Trophoblast cell (in vitro differentiated cells and primary cell): Measurements from ENCODE around the gene HPS6. TPM values are rescaled to one million over a fixed set of nuclear protein-coding genes. Genes with fewer than 3 reads are reported as not detected.

Experiments used
- DNase-seq, 2 donors: peaks; one replicate each; pipeline ENCODE4 v3.0.0-alpha.2; 2016
- H2AFZ ChIP-seq: 2 replicates; pipeline ENCODE4 v1.6.1; 2013; ENCODE audit warnings: low read length, moderate library complexity, mild to moderate bottlenecking; ENCODE audit not compliant: insufficient read depth, poor library complexity
- H2AK5ac ChIP-seq: 2 replicates; pipeline ENCODE4 v1.6.1; 2013; ENCODE audit warnings: mild to moderate bottlenecking, low read length
- H2BK120ac ChIP-seq: 2 replicates; pipeline ENCODE4 v1.6.1; 2013; ENCODE audit warnings: low read length, mild to moderate bottlenecking, moderate library complexity; ENCODE audit not compliant: insufficient read depth, poor library complexity
- H2BK12ac ChIP-seq: 2 replicates; pipeline ENCODE4 v1.6.1; 2013; ENCODE audit warnings: mild to moderate bottlenecking, low read length, moderate library complexity
- H2BK5ac ChIP-seq: 2 replicates; pipeline ENCODE4 v1.6.1; 2013; ENCODE audit warnings: low read length, low read depth, moderate library complexity, mild to moderate bottlenecking; ENCODE audit not compliant: poor library complexity
- H3K14ac ChIP-seq: 2 replicates; pipeline ENCODE4 v1.6.1; 2013; ENCODE audit warnings: mild to moderate bottlenecking, low read length
- H3K18ac ChIP-seq: 2 replicates; pipeline ENCODE4 v1.6.1; 2013; ENCODE audit warnings: mild to moderate bottlenecking, low read length
- H3K23ac ChIP-seq: 2 replicates; pipeline ENCODE4 v1.6.1; 2013; ENCODE audit warnings: low read length
- H3K27ac ChIP-seq: 2 replicates; pipeline ENCODE4 v1.5.1; 2013; ENCODE audit warnings: low read depth, mild to moderate bottlenecking, inconsistent platforms, low read length, moderate library complexity
- H3K27me3 ChIP-seq: 2 replicates; pipeline ENCODE4 v1.6.1; 2013; ENCODE audit warnings: inconsistent platforms, mild to moderate bottlenecking, low read length, moderate library complexity; ENCODE audit not compliant: insufficient read depth
- H3K36me3 ChIP-seq, 2 experiments: 1 replicate in 1 of 2; 2 replicates in 1 of 2; pipeline ENCODE4 v1.6.1; 2013; ENCODE audit warnings: low read length in 2 of 2, mild to moderate bottlenecking in 2 of 2, moderate library complexity in 1 of 2; ENCODE audit not compliant: insufficient read depth in 2 of 2, control insufficient read depth in 1 of 2
- H3K4ac ChIP-seq: 2 replicates; pipeline ENCODE4 v1.6.1; 2013; ENCODE audit warnings: low read depth, mild to moderate bottlenecking, low read length, moderate library complexity
- H3K4me1 ChIP-seq, 2 experiments: 1 replicate in 1 of 2; 2 replicates in 1 of 2; pipeline ENCODE4 v1.6.1; 2013; ENCODE audit warnings: low read length in 2 of 2, mild to moderate bottlenecking in 2 of 2, moderate library complexity in 1 of 2; ENCODE audit not compliant: insufficient read depth in 2 of 2, control insufficient read depth in 1 of 2
- H3K4me2 ChIP-seq: 2 replicates; pipeline ENCODE4 v1.6.1; 2013; ENCODE audit warnings: inconsistent platforms, mild to moderate bottlenecking, low read length, moderate library complexity
- H3K4me3 ChIP-seq: 2 replicates; pipeline ENCODE4 v1.5.1; 2013; ENCODE audit warnings: mild to moderate bottlenecking, low read depth, low read length, inconsistent platforms
- H3K79me1 ChIP-seq: one replicate; pipeline ENCODE4 v1.6.1; 2013; ENCODE audit warnings: low read length
- H3K79me2 ChIP-seq: 2 replicates; pipeline ENCODE4 v1.6.1; 2013; ENCODE audit warnings: low read length, mild to moderate bottlenecking; ENCODE audit not compliant: control insufficient read depth, insufficient read depth, poor library complexity
- H3K9ac ChIP-seq: 2 replicates; pipeline ENCODE4 v1.6.1; 2013; ENCODE audit warnings: mild to moderate bottlenecking, low read length
- H3K9me3 ChIP-seq: 2 replicates; pipeline ENCODE4 v1.6.1; 2013; ENCODE audit warnings: low read depth, mild to moderate bottlenecking, control low read depth, inconsistent platforms, low read length; ENCODE audit not compliant: insufficient read depth
- H4K12ac ChIP-seq: 2 replicates; pipeline ENCODE4 v1.6.1; 2013; ENCODE audit warnings: low read depth, mild to moderate bottlenecking, low read length, moderate library complexity
- H4K8ac ChIP-seq: 2 replicates; pipeline ENCODE4 v1.6.1; 2013; ENCODE audit warnings: low read depth, mild to moderate bottlenecking, low read length, moderate library complexity
- H4K91ac ChIP-seq: one replicate; pipeline ENCODE4 v1.6.1; 2013; ENCODE audit warnings: low read depth, mild to moderate bottlenecking, low read length, moderate library complexity
- WGBS: extraction: QIAGEN DNeasy Blood & Tissue Kit; methylation state at CpG from one replicate; pipeline ENCODE4 v1.1.7; 2013; ENCODE audit warnings: missing lambda C conversion rate; ENCODE audit not compliant: insufficient read length, insufficient coverage; ENCODE audit errors: extremely low coverage; 5-methylcytosine and 5-hydroxymethylcytosine counted together
- polyA plus RNA-seq: library from polyadenylated mRNA; stranded (reverse); fragments of 200-250 nt; gene quantifications from 2 replicates; pipeline ENCODE4 v1.2.3, GENCODE V29; 2013

HPS6 gene
- polyA plus RNA-seq = 9.0 and 9.4 TPM in 2 replicates

DNA sequence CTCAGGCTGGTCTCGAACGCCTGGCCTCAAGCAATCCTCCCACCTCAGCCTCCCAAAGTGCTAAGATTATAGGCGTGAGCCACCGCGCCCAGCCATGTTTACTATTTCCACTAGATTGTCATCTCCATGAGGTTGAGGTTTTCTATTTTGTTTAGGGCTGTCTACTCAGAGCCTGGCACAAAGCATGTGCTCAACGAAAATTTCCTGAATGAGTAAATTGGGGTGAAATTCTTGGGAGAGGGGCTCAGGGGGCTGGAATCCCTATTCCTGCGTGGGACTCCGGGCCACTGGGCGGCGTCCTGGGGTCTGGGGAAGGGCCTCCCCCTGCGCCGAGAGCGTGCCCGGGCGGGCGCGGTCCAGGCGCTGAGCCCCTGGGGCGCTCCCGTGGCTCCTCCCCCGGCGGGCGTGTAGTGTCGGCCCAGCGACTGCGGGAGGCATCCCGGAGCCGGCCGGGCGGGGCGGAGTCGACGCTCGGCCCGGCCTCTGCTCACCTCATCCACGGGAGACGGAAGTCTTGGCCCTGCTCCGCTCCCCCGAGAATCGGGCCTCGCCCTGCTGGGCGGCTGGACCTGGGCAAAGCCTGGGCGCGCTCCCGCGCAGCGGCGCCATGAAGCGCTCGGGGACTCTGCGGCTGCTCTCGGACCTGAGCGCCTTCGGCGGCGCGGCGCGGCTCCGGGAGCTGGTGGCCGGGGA is at the start of gene HPS6:
TSS of gene HPS6 (plus strand) at position 482 of the 693 bp plus-strand sequence. CDS start at position 608, 126 bp downstream.
- Histone ChIP-seq H3K79me1 (peaks cover 8% of the 10 kb centered on the region), H4K8ac (peak within 1 kb of the TSS; percentile 98), H3K4ac (peak within 1 kb of the TSS; percentile 66), H2BK12ac (no peak within 1 kb of the TSS), H3K79me2 (peaks cover 15% of the 10 kb centered on the region), H4K91ac (peak within 1 kb of the TSS; percentile 93), H2BK120ac (peak within 1 kb of the TSS; percentile 87), H3K18ac (peak within 1 kb of the TSS; percentile 92), H3K9ac (peak within 1 kb of the TSS; percentile 97), H3K4me3 (peak within 1 kb of the TSS; percentile 96), H3K27me3 (no peaks in the 10 kb centered on the region), H3K9me3 (no peaks in the 10 kb centered on the region), H3K4me1 (peaks cover 11 to 12% of the 10 kb centered on the region in 2 experiments), H2BK5ac (peak within 1 kb of the TSS; percentile 62), H3K4me2 (peak within 1 kb of the TSS; percentile 90), H2AK5ac (peak within 1 kb of the TSS; percentile 24), H3K27ac (peak within 1 kb of the TSS; percentile 73), H3K23ac (no peak within 1 kb of the TSS), H2AFZ (peak within 1 kb of the TSS; percentile 80), H4K12ac (peak within 1 kb of the TSS; percentile 82), H3K36me3 (peaks cover 8 to 12% of the 10 kb centered on the region in 2 experiments), H3K14ac (peak within 1 kb of the TSS; percentile 89)
- DNase-seq = peak; percentile 90 to 95
- WGBS = no CpG with 5 or more reads among the region's 61 CpGs

DNA sequence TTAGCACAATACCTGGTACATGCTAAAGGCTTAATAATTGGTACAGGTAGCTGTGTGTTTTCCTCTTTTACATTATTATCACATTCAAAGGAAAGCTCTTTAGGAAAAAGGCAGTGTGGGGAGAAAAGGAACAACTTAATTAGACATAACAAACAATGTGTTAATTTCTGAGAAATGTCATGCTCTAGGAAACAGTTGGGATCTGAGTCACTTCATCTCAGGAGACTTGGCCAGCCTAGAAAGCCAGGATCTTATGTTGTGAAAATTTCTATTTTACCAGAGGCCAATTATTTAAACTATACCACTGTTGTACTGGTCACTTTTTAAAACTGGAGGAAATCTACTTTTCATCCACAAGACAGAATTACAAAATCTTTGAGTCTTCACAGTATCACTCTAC is 48.7 kb upstream of the HPS6 start:
- H2AFZ ChIP-seq = no peak overlapping the region
- no peaks in the 10 kb centered on the region for H3K27me3 ChIP-seq

GRCh38 chr10:102017295-102017694 is 47.9 kb upstream of the HPS6 start:
- H2BK12ac ChIP-seq = no peak overlapping the region
- no peak overlapping the region for H4K91ac ChIP-seq
- no peak for DNase-seq
- H3K9ac ChIP-seq = no peak overlapping the region
- H3K4ac ChIP-seq = no peak overlapping the region
- H3K4me1 ChIP-seq = no peaks in the 10 kb centered on the region
- no peaks in the 10 kb centered on the region for H3K27me3 ChIP-seq
- H4K12ac ChIP-seq = no peak overlapping the region
- no peaks in the 10 kb centered on the region for H3K9me3 ChIP-seq
- no peak overlapping the region for H4K8ac ChIP-seq
- H3K4me3 ChIP-seq = no peak overlapping the region
- H2AFZ ChIP-seq = no peak overlapping the region
- no CpG with 5 or more reads among the region's 2 CpGs for WGBS
- H3K79me1 ChIP-seq = no peaks in the 10 kb centered on the region
- no peak overlapping the region for H2AK5ac ChIP-seq
- no peak overlapping the region for H2BK120ac ChIP-seq
- no peak overlapping the region for H2BK5ac ChIP-seq
- no peaks in the 10 kb centered on the region for H3K79me2 ChIP-seq
- H3K27ac ChIP-seq = no peak overlapping the region
- H3K14ac ChIP-seq = no peak overlapping the region
- H3K36me3 ChIP-seq = peaks cover 0 to 9% of the 10 kb centered on the region in 2 experiments
- no peak overlapping the region for H3K18ac ChIP-seq
- no peak overlapping the region for H3K4me2 ChIP-seq
- H3K23ac ChIP-seq = no peak overlapping the region

More for the DNA sequence above, 48.7 kb upstream of the HPS6 start:
- Histone ChIP-seq H3K23ac (no peak overlapping the region), H2BK12ac (no peak overlapping the region), H3K4me3 (no peak overlapping the region), H3K4me2 (no peak overlapping the region), H3K4ac (no peak overlapping the region), H3K79me2 (no peaks in the 10 kb centered on the region), H3K9me3 (no peaks in the 10 kb centered on the region), H3K9ac (no peak overlapping the region), H4K12ac (no peak overlapping the region), H3K27ac (no peak overlapping the region), H2BK120ac (no peak overlapping the region), H3K79me1 (no peaks in the 10 kb centered on the region), H2BK5ac (no peak overlapping the region), H3K18ac (no peak overlapping the region), H3K14ac (no peak overlapping the region), H4K91ac (no peak overlapping the region), H2AK5ac (no peak overlapping the region), H3K36me3 (peaks cover 0 to 9% of the 10 kb centered on the region in 2 experiments), H3K4me1 (no peaks in the 10 kb centered on the region), H4K8ac (no peak overlapping the region)
- no peak for DNase-seq

- Histone ChIP-seq H3K9me3 (no peaks in the 10 kb centered on the region), H2AFZ (no peak overlapping the region), H3K79me2 (no peaks in the 10 kb centered on the region), H3K27ac (no peak overlapping the region), H2BK5ac (no peak overlapping the region), H3K27me3 (no peaks in the 10 kb centered on the region), H4K12ac (no peak overlapping the region), H3K9ac (no peak overlapping the region), H3K4ac (no peak overlapping the region), H2BK12ac (no peak overlapping the region), H3K36me3 (peaks cover 8 to 16% of the 10 kb centered on the region in 2 experiments), H3K4me1 (no peaks in the 10 kb centered on the region), H3K79me1 (no peaks in the 10 kb centered on the region), H2AK5ac (no peak overlapping the region), H3K4me3 (no peak overlapping the region), H3K23ac (no peak overlapping the region), H3K14ac (no peak overlapping the region), H4K8ac (no peak overlapping the region), H3K4me2 (no peak overlapping the region), H2BK120ac (no peak overlapping the region), H3K18ac (no peak overlapping the region), H4K91ac (no peak overlapping the region)
- WGBS = no CpG with 5 or more reads among the region's 2 CpGs
- DNase-seq = no peak
Measured at GRCh38 chr10:102020938-102021337, 44.2 kb upstream of the HPS6 start.
